HCT116 (cell line): ENCODE results near the gene TAPBPL. TPM values are rescaled to one million over a fixed set of nuclear protein-coding genes. Genes with fewer than 3 reads are reported as not detected.

Source experiments
- ATAC-seq: fragments of 200-7000 bp; cut with Tn5 transposase; 2 replicates; pipeline ENCODE4 v1.9.1; 2020; ENCODE audit warnings: mild to moderate bottlenecking, moderate library complexity
- BruUV-seq: library from RNA; stranded (reverse); fragments of 400-500 nt; replicated peaks from 2 replicates; lab custom pipeline; 2021; lab: Mats Ljungman, UMichigan
- CTCF ChIA-PET: fragments of 300-600 bp; sonication (Branson Sonifier 250); formaldehyde crosslinking; loops from one replicate; lab custom pipeline; 2021; ENCODE audit warnings: antibody characterized with exemption; lab: Charles Lee
- POLR2A ChIA-PET: fragments of 300-600, 350-600 bp; sonication (Branson Sonifier 250); formaldehyde crosslinking; loops from one replicate; lab custom pipeline; 2021; ENCODE audit warnings: antibody characterized with exemption; lab: Charles Lee
- RAD21 ChIA-PET, 2 experiments: fragments of 300-600 bp; sonication (Branson Sonifier 250); formaldehyde crosslinking; loops; one replicate each; lab custom pipeline; 2023; ENCODE audit warnings: low total read pairs in 2 of 2; ENCODE audit not compliant: uncharacterized antibody in 2 of 2, unreplicated experiment in 2 of 2, low non-redundant PET in 1 of 2; lab: Charles Lee
- DNase-seq: peaks from one replicate; pipeline ENCODE4 v3.0.0-alpha.2; 2010; ENCODE audit warnings: low read depth, low spot score
- H2AFZ ChIP-seq: fragments of 200-600 bp; shearing (Covaris generic), sonication (generic); 2 replicates; pipeline ENCODE4 v1.6.1; 2017; ENCODE audit warnings: low read depth, mixed run types, mixed read lengths, antibody characterized with exemption, low read length; ENCODE audit not compliant: poor library complexity, severe bottlenecking
- H3K27ac ChIP-seq: 2 replicates; pipeline ENCODE4 v1.5.1; 2012; ENCODE audit warnings: low read depth, low read length
- H3K27me3 ChIP-seq: fragments of 200-600 bp; sonication (generic); 2 replicates; pipeline ENCODE4 v1.6.1; 2016; ENCODE audit warnings: mixed run types, low read length, mixed read lengths; ENCODE audit not compliant: insufficient read depth
- H3K36me3 ChIP-seq, 2 experiments: fragments of 200-500 bp in 1 of 2; fragments of 200-600 bp in 1 of 2; sonication (Bioruptor generic) in 1 of 2; sonication (generic) in 1 of 2; 2 replicates each; pipeline versions ENCODE4 v1.5.1 to v1.6.1; 2014 to 2016; ENCODE audit warnings: low read length in 2 of 2, inconsistent platforms in 1 of 2, mixed read lengths in 1 of 2, mixed run types in 1 of 2; ENCODE audit not compliant: insufficient read depth in 2 of 2, control insufficient read depth in 1 of 2
- H3K4me1 ChIP-seq, 2 experiments: fragments of 200-600 bp in 1 of 2; sonication (generic) in 1 of 2; 2 replicates each; pipeline versions ENCODE4 v1.5.1 to v1.6.1; 2012 to 2017; ENCODE audit warnings: low read length in 2 of 2, inconsistent platforms in 1 of 2, mild to moderate bottlenecking in 1 of 2, mixed read lengths in 1 of 2, mixed run types in 1 of 2, moderate library complexity in 1 of 2; ENCODE audit not compliant: insufficient read depth in 2 of 2, control insufficient read depth in 1 of 2
- H3K4me2 ChIP-seq: fragments of 200-600 bp; sonication (generic); 2 replicates; pipeline ENCODE4 v1.6.1; 2017; ENCODE audit warnings: mixed run types, low read length, mixed read lengths
- H3K4me3 ChIP-seq, 2 experiments: fragments of 200-600 bp in 1 of 2; sonication (generic) in 1 of 2; replicated peaks in 1 of 2; 2 replicates each; pipeline ENCODE4 v1.5.1; 2011 to 2016; ENCODE audit warnings: low read length in 2 of 2, control low read depth in 1 of 2, low read depth in 1 of 2, mild to moderate bottlenecking in 1 of 2, mixed read lengths in 1 of 2, mixed run types in 1 of 2
- H3K79me2 ChIP-seq: fragments of 200-600 bp; sonication (generic); 2 replicates; pipeline ENCODE4 v1.6.1; 2017; ENCODE audit warnings: mild to moderate bottlenecking, mixed run types, low read length, moderate library complexity, mixed read lengths; ENCODE audit not compliant: insufficient read depth
- H3K9ac ChIP-seq: fragments of 200-600 bp; sonication (generic); 2 replicates; pipeline ENCODE4 v1.6.1; 2016; ENCODE audit warnings: low read length, mixed read lengths
- H3K9me2 ChIP-seq: fragments of 200-600 bp; sonication (generic), shearing (Covaris generic); 2 replicates; pipeline ENCODE4 v1.6.1; 2017; ENCODE audit warnings: mixed run types, mild to moderate bottlenecking, moderate library complexity; ENCODE audit not compliant: insufficient read depth
- H3K9me3 ChIP-seq, 2 experiments: fragments of 200-500 bp in 1 of 2; fragments of 200-600 bp in 1 of 2; sonication (Bioruptor generic) in 1 of 2; sonication (generic) in 1 of 2; 2 replicates each; pipeline ENCODE4 v1.6.1; 2014 to 2017; ENCODE audit warnings: low read length in 2 of 2, mixed read lengths in 2 of 2, inconsistent platforms in 1 of 2, low read depth in 1 of 2, mild to moderate bottlenecking in 1 of 2, mixed run types in 1 of 2, moderate library complexity in 1 of 2; ENCODE audit not compliant: control insufficient read depth in 1 of 2, insufficient read depth in 1 of 2
- H4K20me1 ChIP-seq: fragments of 200-600 bp; sonication (generic), shearing (Covaris generic); 2 replicates; pipeline ENCODE4 v1.6.1; 2017; ENCODE audit warnings: mixed run types, mild to moderate bottlenecking, moderate library complexity; ENCODE audit not compliant: insufficient read depth
- CBX3 ChIP-seq: IDR thresholded peaks from 2 replicates; pipeline ENCODE4 v1.6.1; 2012; ENCODE audit warnings: low read depth
- CEBPB ChIP-seq: IDR thresholded peaks from 2 replicates; pipeline ENCODE4 v1.6.1; 2012; ENCODE audit warnings: low read depth
- EGR1 ChIP-seq: IDR thresholded peaks from 2 replicates; pipeline ENCODE4 v1.6.1; 2012; ENCODE audit warnings: low read depth
- ELF1 ChIP-seq: IDR thresholded peaks from 2 replicates; pipeline ENCODE4 v1.6.1; 2012; ENCODE audit warnings: low read depth, borderline replicate concordance
- EZH2 ChIP-seq: fragments of 200-600 bp; sonication (generic); IDR thresholded peaks from 2 replicates; pipeline ENCODE4 v1.6.1; 2017; ENCODE audit warnings: antibody characterized with exemption, mixed run types
- EZH2phosphoT487 ChIP-seq: fragments of 200-600 bp; IDR thresholded peaks from 2 replicates; pipeline ENCODE4 v1.6.1; 2018; ENCODE audit warnings: antibody characterized with exemption, borderline replicate concordance
- FOSL1 ChIP-seq: IDR thresholded peaks from 2 replicates; pipeline ENCODE4 v1.6.1; 2012; ENCODE audit warnings: low read depth
- POLR2A ChIP-seq: IDR thresholded peaks from 2 replicates; pipeline ENCODE4 v1.7.0; 2011; ENCODE audit warnings: borderline replicate concordance; ENCODE audit not compliant: insufficient read depth, insufficient read length; ENCODE audit errors: extremely low read depth
- POLR2AphosphoS5 ChIP-seq: IDR thresholded peaks from 2 replicates; pipeline ENCODE4 v1.6.1; 2011; ENCODE audit warnings: mild to moderate bottlenecking, low read depth, low read length, moderate library complexity
- RAD21 ChIP-seq: IDR thresholded peaks from 2 replicates; pipeline ENCODE4 v1.6.1; 2012; ENCODE audit warnings: low read depth, mild to moderate bottlenecking
- SIN3A ChIP-seq: IDR thresholded peaks from 2 replicates; pipeline ENCODE4 v1.6.1; 2012; ENCODE audit warnings: low read depth
- SRF ChIP-seq: IDR thresholded peaks from 2 replicates; pipeline ENCODE4 v1.6.1; 2012; ENCODE audit warnings: low read depth
- YY1 ChIP-seq: IDR thresholded peaks from 2 replicates; pipeline ENCODE4 v1.6.1; 2011; ENCODE audit warnings: low read length, low read depth, moderate library complexity, mild to moderate bottlenecking; ENCODE audit not compliant: insufficient replicate concordance; ENCODE audit errors: extremely low read depth
- ZFX ChIP-seq: fragments of 450-650 bp; IDR thresholded peaks from 2 replicates; pipeline ENCODE4 v1.6.1; 2017
- intact Hi-C: fragments of 100-400 bp; cut with micrococcal nuclease; formaldehyde crosslinking; loops from 2 replicates; pipeline ENCODE4 v1.10.0; 2022
- total RNA-seq: library from RNA; stranded (reverse); gene quantifications from one replicate; pipeline ENCODE4 v1.2.1, GENCODE V29; 2021; ENCODE audit not compliant: unreplicated experiment
- TF ChIP-seq, protein P1 (sequence below): IDR thresholded peaks from 2 replicates; pipeline ENCODE4 v1.6.1; 2012
- TF ChIP-seq, protein P2 (sequence below): IDR thresholded peaks from 2 replicates; pipeline ENCODE4 v1.6.1; 2012
- TF ChIP-seq, protein P3 (sequence below), 3 experiments: fragments of 200-600 bp in 1 of 3; sonication (generic) in 1 of 3; IDR thresholded peaks in 2 of 3; conservative IDR thresholded peaks in 1 of 3; 2 replicates each; pipeline ENCODE4 v1.5.1; 2012 to 2017; ENCODE audit warnings: low read depth in 2 of 3, low read length in 2 of 3, antibody characterized with exemption in 1 of 3, borderline replicate concordance in 1 of 3, control low read depth in 1 of 3, mild to moderate bottlenecking in 1 of 3, mixed read lengths in 1 of 3, mixed run types in 1 of 3, moderate library complexity in 1 of 3; ENCODE audit not compliant: insufficient read depth in 1 of 3
- TF ChIP-seq, protein P4 (sequence below): IDR thresholded peaks from 2 replicates; pipeline ENCODE4 v1.6.1; 2011; ENCODE audit warnings: mild to moderate bottlenecking, low read length, moderate library complexity; ENCODE audit not compliant: insufficient replicate concordance; ENCODE audit errors: extremely low read depth
- TF ChIP-seq, protein P5 (sequence below): IDR thresholded peaks from 2 replicates; pipeline ENCODE4 v1.6.1; 2012; ENCODE audit warnings: low read depth

TAPBPL gene
- total RNA-seq, 1 experiment from 2014 or later: 0.54 TPM

DNA sequence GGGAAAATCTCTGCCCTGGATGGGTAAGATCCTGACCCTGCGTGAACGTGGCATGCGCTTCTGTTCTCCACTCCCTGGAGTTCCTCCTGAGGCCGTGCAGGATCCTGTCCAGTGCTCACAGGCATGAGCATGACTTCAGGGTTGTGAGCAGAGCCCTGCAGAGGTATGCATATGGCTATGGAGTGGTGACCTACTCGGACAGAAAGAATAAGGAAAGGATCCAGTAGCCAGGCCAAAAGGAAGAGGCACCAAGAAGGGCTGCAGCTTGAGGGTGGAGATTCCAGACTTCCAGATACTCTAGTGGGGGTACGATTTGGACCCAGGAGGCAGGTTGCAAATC is 27.9 kb upstream of the TAPBPL start (continued):
- no peak for TF ChIP-seq ELF1
- TF ChIP-seq CEBPB: no peak
- no peak for TF ChIP-seq POLR2A
- no peak for TF ChIP-seq EZH2
- TF ChIP-seq EGR1: no peak
- no peak for TF ChIP-seq FOSL1

DNA sequence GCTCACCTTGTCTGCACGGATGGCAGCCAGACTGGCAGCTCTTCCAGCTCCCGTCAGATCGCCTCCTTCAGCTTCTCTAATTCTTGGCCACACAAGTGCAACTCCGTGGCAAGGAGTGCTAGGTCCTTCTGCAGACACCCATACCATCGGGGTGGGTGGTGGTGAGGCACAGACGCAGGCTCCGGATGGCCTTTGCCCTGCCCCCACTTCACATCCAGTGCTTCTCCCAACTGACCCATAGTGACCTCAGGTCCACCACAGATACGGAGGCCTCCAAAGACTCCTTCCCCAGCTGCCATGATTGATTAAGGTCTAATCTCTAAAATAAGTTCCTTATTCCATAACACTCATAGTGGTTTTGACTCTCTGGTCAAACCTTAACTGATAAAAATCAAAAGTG is 27.0 kb upstream of the TAPBPL start:
- Histone ChIP-seq H3K36me3 (no peaks in the 10 kb centered on the region), H3K79me2 (no peaks in the 10 kb centered on the region), H3K4me2 (no peak overlapping the region), H3K27ac (no peak overlapping the region), H3K27me3 (no peaks in the 10 kb centered on the region), H4K20me1 (no peaks in the 10 kb centered on the region), H3K9me3 (no peaks in the 10 kb centered on the region), H2AFZ (no peak overlapping the region), H3K4me1 (peaks cover 6 to 24% of the 10 kb centered on the region in 2 experiments), H3K9ac (no peak overlapping the region), H3K9me2 (no peaks in the 10 kb centered on the region), H3K4me3 (no peak overlapping the region)
- ATAC-seq: no peak
- intact Hi-C loops: no loop called here
- ChIA-PET POLR2A (interaction anchor here (0.8 to 1.9 kb wide), 2 partner anchors 88 to 114 kb away, joined by 3 to 6 read pairs; no protein-coding TSS in a partner anchor), CTCF (interaction anchor here (1.1 to 5.3 kb wide), 6 partner anchors 11 to 115 kb away, joined by 3 to 46 read pairs (median 4); no protein-coding TSS in a partner anchor), RAD21 (interaction anchor here (1.9 to 2.2 kb wide), 2 partner anchors 40 to 41 kb away, joined by 8 to 9 read pairs; no protein-coding TSS in a partner anchor)
- BruUV-seq: no TSS peak
- no peak for DNase-seq
- TF ChIP-seq CBX3: no peak
- no peak for TF ChIP-seq ZFX
- TF ChIP-seq, protein P1, sequence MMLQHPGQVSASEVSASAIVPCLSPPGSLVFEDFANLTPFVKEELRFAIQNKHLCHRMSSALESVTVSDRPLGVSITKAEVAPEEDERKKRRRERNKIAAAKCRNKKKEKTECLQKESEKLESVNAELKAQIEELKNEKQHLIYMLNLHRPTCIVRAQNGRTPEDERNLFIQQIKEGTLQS: no peak
- TF ChIP-seq YY1: no peak
- TF ChIP-seq SRF: no peak
- TF ChIP-seq, protein P2, sequence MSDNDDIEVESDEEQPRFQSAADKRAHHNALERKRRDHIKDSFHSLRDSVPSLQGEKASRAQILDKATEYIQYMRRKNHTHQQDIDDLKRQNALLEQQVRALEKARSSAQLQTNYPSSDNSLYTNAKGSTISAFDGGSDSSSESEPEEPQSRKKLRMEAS: no peak
- TF ChIP-seq FOSL1: no peak
- no peak for TF ChIP-seq POLR2AphosphoS5
- TF ChIP-seq, protein P3, sequence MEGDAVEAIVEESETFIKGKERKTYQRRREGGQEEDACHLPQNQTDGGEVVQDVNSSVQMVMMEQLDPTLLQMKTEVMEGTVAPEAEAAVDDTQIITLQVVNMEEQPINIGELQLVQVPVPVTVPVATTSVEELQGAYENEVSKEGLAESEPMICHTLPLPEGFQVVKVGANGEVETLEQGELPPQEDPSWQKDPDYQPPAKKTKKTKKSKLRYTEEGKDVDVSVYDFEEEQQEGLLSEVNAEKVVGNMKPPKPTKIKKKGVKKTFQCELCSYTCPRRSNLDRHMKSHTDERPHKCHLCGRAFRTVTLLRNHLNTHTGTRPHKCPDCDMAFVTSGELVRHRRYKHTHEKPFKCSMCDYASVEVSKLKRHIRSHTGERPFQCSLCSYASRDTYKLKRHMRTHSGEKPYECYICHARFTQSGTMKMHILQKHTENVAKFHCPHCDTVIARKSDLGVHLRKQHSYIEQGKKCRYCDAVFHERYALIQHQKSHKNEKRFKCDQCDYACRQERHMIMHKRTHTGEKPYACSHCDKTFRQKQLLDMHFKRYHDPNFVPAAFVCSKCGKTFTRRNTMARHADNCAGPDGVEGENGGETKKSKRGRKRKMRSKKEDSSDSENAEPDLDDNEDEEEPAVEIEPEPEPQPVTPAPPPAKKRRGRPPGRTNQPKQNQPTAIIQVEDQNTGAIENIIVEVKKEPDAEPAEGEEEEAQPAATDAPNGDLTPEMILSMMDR (IDR thresholded peaks at IDR 0.05 in 2 of 3, conservative IDR thresholded peaks at IDR 0.05 in 1 of 3; ENCODE audit: borderline replicate concordance in 1 of 3, insufficient read depth in 1 of 3, low read depth in 2 of 3, low read length in 2 of 3): no peak
- TF ChIP-seq RAD21: no peak
- TF ChIP-seq ELF1: no peak
- TF ChIP-seq, protein P4, sequence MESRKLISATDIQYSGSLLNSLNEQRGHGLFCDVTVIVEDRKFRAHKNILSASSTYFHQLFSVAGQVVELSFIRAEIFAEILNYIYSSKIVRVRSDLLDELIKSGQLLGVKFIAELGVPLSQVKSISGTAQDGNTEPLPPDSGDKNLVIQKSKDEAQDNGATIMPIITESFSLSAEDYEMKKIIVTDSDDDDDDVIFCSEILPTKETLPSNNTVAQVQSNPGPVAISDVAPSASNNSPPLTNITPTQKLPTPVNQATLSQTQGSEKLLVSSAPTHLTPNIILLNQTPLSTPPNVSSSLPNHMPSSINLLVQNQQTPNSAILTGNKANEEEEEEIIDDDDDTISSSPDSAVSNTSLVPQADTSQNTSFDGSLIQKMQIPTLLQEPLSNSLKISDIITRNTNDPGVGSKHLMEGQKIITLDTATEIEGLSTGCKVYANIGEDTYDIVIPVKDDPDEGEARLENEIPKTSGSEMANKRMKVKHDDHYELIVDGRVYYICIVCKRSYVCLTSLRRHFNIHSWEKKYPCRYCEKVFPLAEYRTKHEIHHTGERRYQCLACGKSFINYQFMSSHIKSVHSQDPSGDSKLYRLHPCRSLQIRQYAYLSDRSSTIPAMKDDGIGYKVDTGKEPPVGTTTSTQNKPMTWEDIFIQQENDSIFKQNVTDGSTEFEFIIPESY: no peak
- TF ChIP-seq SIN3A: no peak
- TF ChIP-seq EGR1: no peak
- no peak for TF ChIP-seq CEBPB
- TF ChIP-seq EZH2phosphoT487: no peak
- TF ChIP-seq, protein P5, sequence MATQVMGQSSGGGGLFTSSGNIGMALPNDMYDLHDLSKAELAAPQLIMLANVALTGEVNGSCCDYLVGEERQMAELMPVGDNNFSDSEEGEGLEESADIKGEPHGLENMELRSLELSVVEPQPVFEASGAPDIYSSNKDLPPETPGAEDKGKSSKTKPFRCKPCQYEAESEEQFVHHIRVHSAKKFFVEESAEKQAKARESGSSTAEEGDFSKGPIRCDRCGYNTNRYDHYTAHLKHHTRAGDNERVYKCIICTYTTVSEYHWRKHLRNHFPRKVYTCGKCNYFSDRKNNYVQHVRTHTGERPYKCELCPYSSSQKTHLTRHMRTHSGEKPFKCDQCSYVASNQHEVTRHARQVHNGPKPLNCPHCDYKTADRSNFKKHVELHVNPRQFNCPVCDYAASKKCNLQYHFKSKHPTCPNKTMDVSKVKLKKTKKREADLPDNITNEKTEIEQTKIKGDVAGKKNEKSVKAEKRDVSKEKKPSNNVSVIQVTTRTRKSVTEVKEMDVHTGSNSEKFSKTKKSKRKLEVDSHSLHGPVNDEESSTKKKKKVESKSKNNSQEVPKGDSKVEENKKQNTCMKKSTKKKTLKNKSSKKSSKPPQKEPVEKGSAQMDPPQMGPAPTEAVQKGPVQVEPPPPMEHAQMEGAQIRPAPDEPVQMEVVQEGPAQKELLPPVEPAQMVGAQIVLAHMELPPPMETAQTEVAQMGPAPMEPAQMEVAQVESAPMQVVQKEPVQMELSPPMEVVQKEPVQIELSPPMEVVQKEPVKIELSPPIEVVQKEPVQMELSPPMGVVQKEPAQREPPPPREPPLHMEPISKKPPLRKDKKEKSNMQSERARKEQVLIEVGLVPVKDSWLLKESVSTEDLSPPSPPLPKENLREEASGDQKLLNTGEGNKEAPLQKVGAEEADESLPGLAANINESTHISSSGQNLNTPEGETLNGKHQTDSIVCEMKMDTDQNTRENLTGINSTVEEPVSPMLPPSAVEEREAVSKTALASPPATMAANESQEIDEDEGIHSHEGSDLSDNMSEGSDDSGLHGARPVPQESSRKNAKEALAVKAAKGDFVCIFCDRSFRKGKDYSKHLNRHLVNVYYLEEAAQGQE: no peak
